ENCODE results near the gene DDX55. TPM values are rescaled to one million over a fixed set of nuclear protein-coding genes. Genes with fewer than 3 reads are reported as not detected.

Gene DDX55
- total RNA-seq, 2 donors from 2014 or later = 40.8 to 57.4 TPM

- no peaks in the 10 kb centered on the region for H3K9me3 Mint-ChIP-seq
- peaks cover 9 to 14% of the 10 kb centered on the region in 2 donors for H3K36me3 Mint-ChIP-seq
- DNase-seq (ENCODE audit: low spot score in 2 of 2) (no peak), ATAC-seq (no peak)
- no peak overlapping the region for H3K27ac Mint-ChIP-seq
Measured at GRCh38 chr12:123654129-123654701, 52.3 kb downstream of the DDX55 start.

- no peak for ATAC-seq
Measured at GRCh38 chr12:123655420-123655819, 53.5 kb downstream of the DDX55 start.

GRCh38 chr12:123656392-123656791 lies 54.5 kb downstream of the DDX55 start:
- ATAC-seq = no peak
- Mint-ChIP-seq H3K9me3 (no peaks in the 10 kb centered on the region), H3K27ac (peak overlapping the region in 1 of 2 donors; percentile 88), H3K36me3 (peaks cover 13 to 14% of the 10 kb centered on the region in 2 donors)
- no peak for DNase-seq (ENCODE audit: low spot score in 2 of 2)

More at GRCh38 chr12:123655420-123655819, 53.5 kb downstream of the DDX55 start:
- DNase-seq (ENCODE audit: low spot score in 2 of 2) = no peak
- no peak overlapping the region for H3K27ac Mint-ChIP-seq
- no peaks in the 10 kb centered on the region for H3K9me3 Mint-ChIP-seq
- H3K36me3 Mint-ChIP-seq = peaks cover 13 to 14% of the 10 kb centered on the region in 2 donors

- no peak for DNase-seq (ENCODE audit: low spot score in 2 of 2)
- no peak for ATAC-seq
- Mint-ChIP-seq H3K27ac (peak overlapping the region; percentile 2 to 50), H3K36me3 (peaks cover 9 to 13% of the 10 kb centered on the region in 2 donors), H3K9me3 (no peaks in the 10 kb centered on the region)
Measured at GRCh38 chr12:123657211-123657610, 55.3 kb downstream of the DDX55 start.

DNA sequence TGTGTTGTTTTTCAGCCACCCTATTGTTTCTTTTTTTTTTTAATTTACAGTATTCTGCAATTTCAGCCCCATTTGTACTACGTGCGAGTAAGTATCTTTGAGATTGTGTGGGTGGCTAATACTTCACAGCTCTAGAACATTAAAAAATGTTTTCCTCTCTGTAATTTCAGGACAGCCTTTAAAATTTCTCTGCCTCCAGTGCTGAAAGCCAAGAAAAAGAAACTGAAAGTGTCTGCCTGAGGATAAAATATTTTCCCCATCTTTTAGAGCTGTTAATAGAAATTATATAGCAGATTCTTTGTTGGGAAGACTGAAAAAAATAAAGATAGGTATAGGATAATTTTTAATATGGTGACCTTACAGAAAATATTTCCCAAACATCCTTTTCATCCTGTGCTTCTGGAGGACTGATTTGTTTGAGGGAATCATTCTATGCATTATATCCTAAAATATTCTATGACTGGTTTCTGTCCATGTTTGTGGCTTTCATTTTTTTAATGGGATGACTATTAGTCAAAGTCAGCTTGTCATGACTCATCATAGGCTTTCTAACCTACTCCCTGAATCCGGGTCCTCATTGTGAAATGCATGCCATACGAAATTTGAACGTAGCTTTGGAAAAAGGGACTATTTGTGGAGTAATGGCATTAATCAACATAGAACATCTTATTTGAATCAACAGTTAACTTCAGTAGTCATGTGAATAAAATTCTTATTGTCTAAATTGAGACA lies 58.3 kb downstream of the DDX55 start:
- Mint-ChIP-seq H3K9me3 (no peaks in the 10 kb centered on the region), H3K27ac (peak overlapping the region; percentile 57 to 84), H3K36me3 (peaks cover 0 to 20% of the 10 kb centered on the region in 2 donors)
- DNase-seq (ENCODE audit: low spot score in 2 of 2) = no peak
- ATAC-seq = no peak

DNA sequence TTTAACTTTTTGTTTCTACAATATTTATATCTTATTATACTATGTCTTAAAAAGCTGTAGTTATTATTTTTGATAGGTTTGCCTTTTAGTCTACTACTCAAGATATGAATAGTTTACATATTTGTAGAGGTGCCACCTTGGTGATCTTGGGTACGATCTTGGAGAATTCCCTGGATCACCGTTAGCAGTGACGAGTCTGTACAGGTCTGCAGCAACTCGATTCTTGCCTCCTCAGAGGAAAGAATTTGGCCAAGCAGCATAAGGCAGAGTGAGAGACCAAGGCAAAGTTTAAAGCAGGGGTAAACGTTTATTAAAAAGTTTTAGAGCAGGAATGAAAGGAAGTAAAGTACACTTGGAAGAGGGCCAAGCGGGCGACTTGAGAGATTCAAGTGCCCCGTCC lies 65.9 kb downstream of the DDX55 start:
- ATAC-seq (no peak), DNase-seq (ENCODE audit: low spot score in 2 of 2) (no peak)
- Mint-ChIP-seq H3K36me3 (peaks cover 0 to 7% of the 10 kb centered on the region in 2 donors), H3K27ac (no peak overlapping the region), H3K9me3 (no peaks in the 10 kb centered on the region)

Other genes starting within 250 kb of the DDX55 start
- 10 to 100 TPM; 58.4 to 88.6 TPM for gene SBNO1, start 237.3 kb upstream of the DDX55 start, total RNA-seq
- gene KMT5A, start 218.0 kb upstream of the DDX55 start, total RNA-seq = 10 to 100 TPM; 51.8 to 58.4 TPM
- 10 to 100 TPM in 1 of 2 donors, 1 to 10 TPM in 1; 8.6 to 11.2 TPM for gene RILPL2, start 165.4 kb upstream of the DDX55 start, total RNA-seq
- gene SNRNP35, start 144.0 kb upstream of the DDX55 start, total RNA-seq = 10 to 100 TPM; 20.9 to 26.4 TPM
- 1 to 10 TPM; 3.2 to 3.9 TPM for gene RILPL1, start 68.4 kb upstream of the DDX55 start, total RNA-seq
- gene TMED2, start 17.5 kb upstream of the DDX55 start, total RNA-seq = 100 to 1,000 TPM; 102 to 129 TPM
- gene EIF2B1, start 31.6 kb downstream of the DDX55 start, total RNA-seq = 10 to 100 TPM; 63.3 to 70.9 TPM
- 10 to 100 TPM; 35.2 to 58.3 TPM for gene GTF2H3, start 31.7 kb downstream of the DDX55 start, total RNA-seq
- gene TCTN2, start 69.0 kb downstream of the DDX55 start, total RNA-seq = 1 to 10 TPM; 4.3 to 6.6 TPM
- 100 to 1,000 TPM in 1 of 2 donors, 10 to 100 TPM in 1; 64.5 to 128 TPM for gene ATP6V0A2, start 110.3 kb downstream of the DDX55 start, total RNA-seq
- gene DNAH10, start 160.2 kb downstream of the DDX55 start, total RNA-seq = 1 to 10 TPM in 1 of 2 donors, under 1 TPM in 1; 0.27 to 1.0 TPM

Data from activated naive CD4-positive, alpha-beta T cell treated with anti-CD3 and anti-CD28 coated beads, Interleukin-2, amount 50 U/mL, for 72 hours (primary cell).